Epithelial cell of esophagus (primary cell): ENCODE data around the gene GRIK5.
"Not testable (repeated sequence)": the region's sequence is repeated elsewhere in the genome, so short reads cannot be mapped to it uniquely, and the experiment has no call there.

Source experiments
- DNase-seq: peaks from one replicate; pipeline ENCODE4 v3.0.0; 2010; ENCODE audit warnings: low read depth
- H3K4me3 ChIP-seq: 2 replicates; pipeline ENCODE4 v1.5.1; 2011; ENCODE audit warnings: mild to moderate bottlenecking, low read length, control low read depth
- TF ChIP-seq, protein P1 (sequence below): IDR thresholded peaks from 2 replicates; pipeline ENCODE4 v1.5.1; 2011; ENCODE audit warnings: low read depth, mild to moderate bottlenecking, low read length, control low read depth, inconsistent platforms; ENCODE audit not compliant: insufficient read depth; ENCODE audit errors: missing control alignments

GRIK5 gene

DNA sequence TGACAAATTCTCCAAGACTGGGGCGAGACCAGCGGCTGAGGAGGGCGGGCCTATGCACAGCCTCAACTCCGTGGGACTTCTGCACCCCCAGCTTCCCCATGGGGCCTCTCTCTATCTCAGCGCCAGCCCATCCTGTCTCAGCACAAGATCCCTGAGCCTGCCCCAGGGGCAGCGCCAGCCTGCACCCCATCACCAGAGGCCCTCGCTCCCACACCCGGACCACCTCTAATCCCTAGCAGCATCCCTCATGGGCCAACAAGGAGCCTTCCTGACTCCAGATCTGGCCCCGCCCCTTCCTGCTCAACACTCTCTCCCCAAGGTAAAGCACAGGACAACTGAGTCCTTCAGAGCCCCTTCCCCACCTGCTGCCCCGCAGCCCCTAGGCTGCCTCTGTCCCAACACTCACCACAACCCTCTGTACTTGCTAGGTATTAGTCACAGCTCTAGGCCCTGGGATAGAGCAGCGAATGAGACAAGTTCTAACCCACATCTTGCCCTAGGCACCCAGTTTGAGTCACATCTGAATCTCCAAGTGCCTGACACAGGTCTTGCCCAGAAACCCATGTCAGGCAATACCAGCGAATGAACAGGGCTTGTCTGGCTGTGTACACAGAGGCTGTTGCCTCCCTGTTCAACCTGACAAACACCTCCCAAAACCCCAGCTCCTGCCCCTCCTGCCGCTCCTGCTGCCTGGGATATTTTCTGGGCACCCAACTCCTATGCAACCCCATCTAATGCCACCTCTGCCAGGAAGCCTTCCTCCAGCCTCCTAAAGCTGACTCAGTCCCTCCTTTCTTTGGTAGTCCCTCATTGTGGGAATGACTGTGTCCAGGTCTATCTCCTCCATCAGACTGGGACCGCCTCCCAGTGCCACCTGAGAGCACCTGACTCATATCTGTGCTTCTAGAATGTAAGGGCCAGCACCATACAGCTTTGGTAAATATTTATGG lies 18.6 kb downstream of the GRIK5 start:
- DNase-seq, result peak; percentile 100
- TF ChIP-seq, protein P1, sequence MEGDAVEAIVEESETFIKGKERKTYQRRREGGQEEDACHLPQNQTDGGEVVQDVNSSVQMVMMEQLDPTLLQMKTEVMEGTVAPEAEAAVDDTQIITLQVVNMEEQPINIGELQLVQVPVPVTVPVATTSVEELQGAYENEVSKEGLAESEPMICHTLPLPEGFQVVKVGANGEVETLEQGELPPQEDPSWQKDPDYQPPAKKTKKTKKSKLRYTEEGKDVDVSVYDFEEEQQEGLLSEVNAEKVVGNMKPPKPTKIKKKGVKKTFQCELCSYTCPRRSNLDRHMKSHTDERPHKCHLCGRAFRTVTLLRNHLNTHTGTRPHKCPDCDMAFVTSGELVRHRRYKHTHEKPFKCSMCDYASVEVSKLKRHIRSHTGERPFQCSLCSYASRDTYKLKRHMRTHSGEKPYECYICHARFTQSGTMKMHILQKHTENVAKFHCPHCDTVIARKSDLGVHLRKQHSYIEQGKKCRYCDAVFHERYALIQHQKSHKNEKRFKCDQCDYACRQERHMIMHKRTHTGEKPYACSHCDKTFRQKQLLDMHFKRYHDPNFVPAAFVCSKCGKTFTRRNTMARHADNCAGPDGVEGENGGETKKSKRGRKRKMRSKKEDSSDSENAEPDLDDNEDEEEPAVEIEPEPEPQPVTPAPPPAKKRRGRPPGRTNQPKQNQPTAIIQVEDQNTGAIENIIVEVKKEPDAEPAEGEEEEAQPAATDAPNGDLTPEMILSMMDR, result no peak
- no peak overlapping the region for H3K4me3 ChIP-seq

DNA sequence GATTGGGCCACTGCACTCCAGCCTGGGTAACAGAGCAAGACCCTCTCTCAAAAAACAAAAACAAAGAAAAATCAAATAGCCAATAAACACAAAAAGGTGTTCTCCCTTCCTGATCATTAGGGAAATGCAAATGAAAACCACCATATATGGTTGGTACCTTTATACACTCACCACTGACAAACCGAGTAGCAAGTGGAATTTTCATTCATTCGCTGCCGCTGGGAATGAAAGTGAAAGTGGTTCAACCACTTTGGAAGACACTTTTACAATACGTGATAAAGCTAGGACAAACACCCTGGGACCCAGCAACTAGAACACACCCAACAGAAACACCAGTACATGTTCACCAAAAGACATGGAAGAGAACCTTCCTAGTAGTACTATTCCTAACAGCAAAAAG lies 21.0 kb downstream of the GRIK5 start:
- TF ChIP-seq, protein P1, result no peak
- peak overlapping the region; percentile 1 for H3K4me3 ChIP-seq
- peak; percentile 73 for DNase-seq

DNA sequence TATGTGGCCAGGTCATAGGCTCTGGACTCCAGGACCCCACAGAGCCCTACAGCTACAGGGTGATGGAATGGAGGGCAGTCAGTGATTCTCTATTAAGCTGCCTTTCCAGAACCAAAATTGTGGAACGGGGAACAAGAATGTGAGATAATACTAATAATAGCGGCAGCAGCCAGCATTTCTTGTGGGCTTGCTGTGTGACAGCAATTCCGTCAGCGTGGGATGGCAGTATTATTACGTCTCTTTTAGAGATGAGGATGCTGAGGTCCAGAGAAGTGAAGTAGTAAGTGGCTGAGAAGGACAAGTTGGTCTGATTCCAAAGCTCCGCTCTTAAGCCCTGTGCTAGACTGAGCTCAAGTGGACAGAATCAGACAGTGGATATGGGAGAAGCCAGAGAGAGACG lies 24.4 kb downstream of the GRIK5 start:
- no peak overlapping the region for H3K4me3 ChIP-seq
- TF ChIP-seq, protein P1, result no peak
- DNase-seq, result no peak

DNA sequence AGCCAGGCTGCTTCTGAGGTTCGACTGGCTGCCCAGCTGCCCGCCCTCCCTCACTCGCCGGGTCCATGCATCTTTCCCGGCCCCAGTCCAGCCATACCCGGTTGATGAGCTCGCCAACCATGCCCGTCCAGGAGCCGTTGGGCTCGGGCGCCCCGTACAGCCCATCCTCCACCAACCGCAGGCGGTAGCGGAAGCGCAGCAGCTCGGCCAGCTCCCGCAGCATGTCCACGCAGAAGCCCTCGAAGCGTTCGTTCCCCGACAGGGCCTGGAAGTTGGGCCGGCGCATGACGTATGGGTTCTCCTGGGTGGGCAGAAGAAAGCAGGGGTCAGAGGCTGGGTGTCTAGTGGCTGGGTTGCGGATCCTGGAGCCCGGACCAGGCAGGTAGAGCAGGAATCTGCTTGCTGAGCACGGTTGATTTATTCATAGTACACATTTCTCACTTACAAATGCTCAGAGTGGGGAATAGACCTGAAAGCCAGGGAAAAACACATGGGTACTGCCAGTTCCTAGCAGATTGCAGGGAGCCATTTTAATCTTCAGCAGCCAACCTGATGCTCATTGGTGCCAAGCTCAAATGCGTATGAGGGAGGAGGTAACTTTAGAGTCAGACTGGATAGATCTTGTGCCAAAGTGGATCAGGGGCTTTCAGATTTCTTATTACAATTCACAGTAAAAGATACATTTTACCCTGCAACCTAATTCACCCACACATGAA lies 27.4 kb downstream of the GRIK5 start:
- H3K4me3 ChIP-seq, result no peak overlapping the region
- DNase-seq, result no peak
- TF ChIP-seq, protein P1, result no peak

DNA sequence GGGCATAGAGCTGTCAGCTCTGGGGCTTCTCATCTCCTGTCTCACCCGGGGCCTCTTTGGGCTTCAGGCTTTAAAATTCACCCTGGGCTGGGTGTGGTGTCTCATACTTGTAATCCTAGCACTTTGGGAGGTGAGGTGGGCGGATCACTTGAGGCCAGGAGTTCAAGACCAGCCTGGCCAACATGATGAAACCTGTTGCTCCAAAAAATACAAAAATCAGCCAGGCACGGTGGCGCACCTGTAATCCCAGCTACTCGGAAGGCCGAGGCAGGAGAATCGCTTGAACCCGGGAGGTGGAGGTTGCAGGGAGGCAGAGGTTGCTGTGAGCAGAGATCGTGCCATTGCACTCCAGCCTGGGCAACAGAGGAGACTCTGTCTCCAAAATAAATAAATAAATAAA lies 29.5 kb downstream of the GRIK5 start:
- DNase-seq, H3K4me3 ChIP-seq: not testable (repeated sequence)

DNA sequence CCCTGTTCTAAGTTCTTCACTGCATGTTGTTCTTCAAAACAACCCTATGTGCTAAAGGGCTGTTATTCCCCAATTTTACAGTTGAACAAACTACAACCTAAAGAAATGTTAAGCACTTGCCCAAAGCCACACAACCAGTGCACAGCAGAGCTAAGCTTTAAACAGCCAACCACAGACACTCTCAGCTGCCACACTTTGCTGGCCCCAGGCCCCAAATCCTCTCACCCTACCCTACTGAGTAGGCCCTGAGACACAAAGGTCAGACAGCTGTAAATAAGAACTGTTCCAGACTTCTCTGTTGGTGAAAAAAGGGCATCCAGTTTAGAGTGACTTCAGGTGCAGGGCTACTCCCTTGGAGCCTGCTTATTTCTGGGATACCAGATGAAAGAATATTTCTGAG lies 30.0 kb downstream of the GRIK5 start:
- DNase-seq, result no peak

DNA sequence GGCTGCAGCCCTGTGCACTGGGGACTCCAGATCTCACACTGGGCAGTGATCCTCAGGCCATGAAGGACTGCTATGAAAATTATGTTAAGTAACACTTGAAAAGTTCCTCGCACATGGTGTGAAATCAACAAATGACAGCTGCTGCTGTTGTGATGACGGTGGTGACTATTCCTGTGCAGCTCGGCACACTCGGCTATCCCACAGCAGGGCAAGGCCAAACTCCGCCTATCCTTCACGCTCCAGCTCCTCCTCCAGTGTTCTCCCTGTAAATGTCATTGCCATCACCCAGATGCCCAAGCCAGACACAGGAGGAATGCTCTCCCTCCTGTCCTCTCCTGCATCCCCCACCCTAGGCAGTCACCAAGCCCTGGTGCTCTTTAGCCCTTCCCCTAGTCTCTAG lies 31.3 kb downstream of the GRIK5 start:
- DNase-seq, result no peak
- no peak overlapping the region for H3K4me3 ChIP-seq

More for the DNA sequence above, 30.0 kb downstream of the GRIK5 start:
- no peak overlapping the region for H3K4me3 ChIP-seq
- TF ChIP-seq, protein P1, result no peak

More for the DNA sequence above, 31.3 kb downstream of the GRIK5 start:
- TF ChIP-seq, protein P1, result no peak
